GM23248 (cell line): ENCODE data around the gene KIDINS220.

Experiments used
- EZH2 ChIP-seq: fragments of 200-600 bp; sonication (generic); IDR thresholded peaks from 2 replicates; pipeline ENCODE4 v1.6.1; 2018; ENCODE audit warnings: antibody characterized with exemption, mild to moderate bottlenecking; ENCODE audit not compliant: insufficient read depth, poor library complexity, severe bottlenecking
- EZH2phosphoT487 ChIP-seq: fragments of 200-600 bp; sonication (generic); IDR thresholded peaks from 2 replicates; pipeline ENCODE4 v1.6.1; 2018; ENCODE audit warnings: antibody characterized with exemption, moderate library complexity, mild to moderate bottlenecking, low read depth; ENCODE audit not compliant: insufficient read depth

- TF ChIP-seq EZH2phosphoT487 (no peak), EZH2 (no peak)
Measured at GRCh38 chr2:8761529-8762164, 75.8 kb downstream of the KIDINS220 start.
